Skin of body (tissue), 1 donor: ENCODE measurements around the gene CAPN10. TPM values are rescaled to one million over a fixed set of nuclear protein-coding genes. Genes with fewer than 3 reads are reported as not detected.

Experiments
- total RNA-seq: library from RNA; depleted of rRNA; stranded (reverse); fragments of >200 nt; gene quantifications from one replicate; pipeline ENCODE4 v1.2.3, GENCODE V29; 2014

Gene CAPN10
- total RNA-seq, 1 donor from 2014 or later, result 10.9 TPM

Other genes starting within 250 kb of the CAPN10 start
- 25.4 TPM for gene GPC1, start 151.1 kb upstream of the CAPN10 start, total RNA-seq
- gene ANKMY1, start 28.7 kb upstream of the CAPN10 start, total RNA-seq, result 7.6 TPM
- gene DUSP28, start 26.4 kb upstream of the CAPN10 start, total RNA-seq, result 2.4 TPM
- 12.0 TPM for gene RNPEPL1, start 18.2 kb upstream of the CAPN10 start, total RNA-seq
- 0.99 TPM for gene GPR35, start 38.7 kb downstream of the CAPN10 start, total RNA-seq
- gene AQP12B, start 96.2 kb downstream of the CAPN10 start, total RNA-seq, result not detected
- not detected for gene AQP12A, start 105.1 kb downstream of the CAPN10 start, total RNA-seq
- 0.89 TPM for gene KIF1A, start 233.5 kb downstream of the CAPN10 start, total RNA-seq